GM19099 (cell line): ENCODE measurements around the gene TBC1D4.

Source experiments
- POLR2A ChIP-seq: IDR thresholded peaks from 3 replicates; pipeline ENCODE4 v1.6.1; 2011; ENCODE audit warnings: low read depth; ENCODE audit not compliant: insufficient read length; ENCODE audit errors: extremely low read depth

TBC1D4 gene

DNA sequence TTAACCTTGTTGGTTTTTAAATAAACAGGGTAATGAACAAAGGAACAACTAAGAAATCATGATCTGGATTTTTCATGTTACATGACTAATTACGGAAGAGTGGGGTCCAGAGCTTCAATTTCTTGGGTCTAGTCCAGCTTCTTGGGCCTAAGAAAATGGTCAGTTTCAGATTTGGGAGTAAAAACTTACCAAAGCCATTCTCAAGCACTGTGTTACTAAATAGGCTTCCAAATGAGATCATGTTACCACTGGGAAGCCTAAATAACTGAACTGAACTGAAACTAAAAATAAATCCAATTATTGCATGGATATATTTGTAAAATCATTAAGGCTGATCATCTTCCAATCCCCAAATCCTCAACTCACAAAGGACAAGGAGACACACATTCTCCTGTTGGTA is 13.9 kb downstream of the TBC1D4 start:
- TF ChIP-seq POLR2A: no peak

DNA sequence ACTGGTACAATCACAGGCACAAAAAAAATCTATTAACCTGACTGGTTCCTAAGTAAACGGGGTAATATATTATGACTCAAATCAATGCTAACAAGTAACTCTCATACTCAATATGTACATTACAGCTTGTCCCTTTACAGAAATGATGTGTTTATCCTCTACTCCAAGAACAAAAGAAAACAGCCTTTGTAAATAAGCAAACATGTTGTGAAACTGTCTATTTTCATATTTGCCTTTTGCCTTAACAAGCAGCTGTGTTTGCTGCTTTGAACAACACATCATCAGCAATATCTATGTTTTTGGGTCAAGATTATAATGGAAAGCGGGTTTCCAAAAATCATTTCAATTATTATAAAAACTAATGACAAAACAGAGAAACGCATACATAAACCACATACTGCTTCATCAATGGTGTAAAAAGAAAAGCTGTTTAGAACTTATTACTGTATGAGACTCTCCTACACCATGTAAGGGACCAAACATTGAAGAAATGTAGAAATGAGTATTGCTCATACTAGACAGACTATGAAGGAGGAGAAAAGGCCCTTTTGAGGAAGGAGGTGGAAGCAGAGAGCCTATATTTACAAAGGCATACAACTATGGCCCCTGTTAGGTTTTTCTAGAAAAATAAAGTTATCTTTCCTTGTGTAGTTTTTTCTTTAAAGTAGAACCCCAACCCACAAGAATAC is 14.8 kb downstream of the TBC1D4 start:
- no peak for TF ChIP-seq POLR2A

DNA sequence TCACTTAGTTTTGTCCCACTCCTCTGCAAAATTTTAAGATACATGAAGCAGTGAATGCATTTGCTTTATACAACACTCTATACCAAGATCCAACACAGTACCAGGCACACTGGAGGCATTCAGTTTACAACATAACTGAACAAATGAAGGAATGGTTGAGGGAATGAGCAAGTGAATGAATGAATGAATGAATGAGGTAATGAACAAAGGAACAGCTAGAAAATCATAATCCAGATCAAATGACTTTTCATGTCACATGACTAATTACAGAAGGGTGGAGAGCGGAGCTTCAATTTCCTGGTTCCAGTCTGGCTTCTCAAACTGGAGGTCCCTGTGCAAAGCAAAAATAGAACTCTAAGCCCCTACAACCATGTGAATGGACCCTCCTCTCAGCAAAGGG is 16.7 kb downstream of the TBC1D4 start:
- TF ChIP-seq POLR2A: no peak

DNA sequence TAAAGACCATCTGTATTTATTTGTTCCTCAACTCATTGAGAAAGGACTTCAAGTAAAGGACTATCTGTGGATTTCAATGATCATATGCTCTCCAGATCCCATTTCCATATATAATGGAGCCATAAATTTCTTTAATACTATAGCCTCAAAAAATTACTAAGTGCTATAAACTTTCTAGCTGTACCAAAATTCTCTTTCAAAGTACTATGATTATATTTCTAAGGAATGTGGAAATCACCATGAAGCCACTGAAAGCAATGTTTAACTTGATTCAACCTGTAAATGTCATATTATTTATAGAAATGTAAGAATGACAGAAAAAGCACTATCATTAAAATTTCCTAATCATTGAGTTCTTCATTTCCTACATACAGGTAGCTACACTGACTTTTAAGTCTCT is 20.7 kb downstream of the TBC1D4 start:
- TF ChIP-seq POLR2A: no peak

DNA sequence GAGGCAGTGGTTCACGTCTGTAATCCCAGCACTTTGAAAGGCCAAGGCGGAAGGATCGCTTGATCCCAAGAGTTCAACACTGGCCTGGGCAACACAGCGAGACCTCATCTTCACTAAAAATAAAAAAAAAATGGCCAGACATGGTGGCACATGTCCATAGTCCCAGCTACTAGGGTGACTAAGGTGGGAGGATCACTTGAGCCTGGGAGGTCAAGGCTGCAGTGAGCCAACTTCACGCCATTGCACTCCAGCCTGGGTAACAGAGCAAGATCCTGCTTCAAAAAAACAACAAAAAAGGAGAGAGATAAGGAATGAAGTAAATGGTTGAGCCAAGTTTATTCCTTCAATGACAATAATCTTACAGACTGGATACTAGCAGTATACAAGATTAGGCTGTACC is 21.3 kb downstream of the TBC1D4 start:
- no peak for TF ChIP-seq POLR2A

DNA sequence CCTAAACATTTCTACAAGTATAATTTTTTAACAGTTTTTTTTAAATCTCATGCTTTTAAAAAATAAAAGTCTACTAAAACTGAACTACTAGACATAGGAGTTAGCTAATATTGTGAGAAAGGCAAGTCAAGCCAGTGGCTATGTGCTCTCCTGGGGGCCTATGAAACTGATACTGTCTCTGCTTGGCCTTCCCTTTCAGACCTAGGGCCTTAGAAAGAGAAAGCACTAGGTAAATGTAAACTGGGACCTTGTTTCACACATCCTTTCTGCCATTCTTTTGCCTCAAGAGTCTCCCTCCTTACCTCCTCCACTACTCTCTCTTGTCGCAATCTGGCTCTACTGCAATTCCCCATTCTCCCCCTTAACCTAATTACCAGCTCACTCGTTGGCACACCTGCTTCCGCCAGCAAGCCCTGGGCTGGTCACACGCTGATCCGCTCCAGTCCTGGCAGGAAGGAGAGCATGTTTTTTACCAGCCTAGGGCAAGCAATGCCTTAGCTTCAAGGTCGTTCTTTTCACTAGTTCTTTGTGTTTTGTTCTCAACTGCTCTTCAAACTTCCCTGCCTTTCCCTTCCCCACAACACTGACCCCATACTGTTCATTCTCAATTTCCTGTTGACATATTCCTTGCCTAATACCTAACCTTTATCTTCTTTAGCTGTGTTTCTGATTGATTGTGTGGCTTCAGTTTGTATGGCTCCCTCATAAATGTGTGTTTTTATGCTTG is 23.1 kb downstream of the TBC1D4 start:
- no peak for TF ChIP-seq POLR2A

DNA sequence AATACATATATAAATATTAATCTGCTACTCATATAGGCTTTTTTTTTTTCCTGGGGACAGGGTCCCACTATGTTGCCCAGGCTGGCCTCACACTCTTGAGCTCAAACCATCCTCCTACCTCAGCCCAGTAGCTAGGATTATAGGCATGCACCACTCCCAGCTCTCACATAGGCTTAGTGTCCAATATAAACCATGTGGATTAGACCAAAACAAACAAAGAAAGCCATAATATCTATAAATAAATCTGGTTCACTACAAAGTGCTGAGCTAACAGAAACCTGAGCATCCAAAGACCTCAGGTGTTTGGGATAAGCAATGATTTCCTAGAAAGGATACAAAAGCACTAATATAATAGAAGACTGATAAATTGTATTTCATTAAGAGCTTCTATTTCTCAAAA is 26.0 kb downstream of the TBC1D4 start:
- no peak for TF ChIP-seq POLR2A

DNA sequence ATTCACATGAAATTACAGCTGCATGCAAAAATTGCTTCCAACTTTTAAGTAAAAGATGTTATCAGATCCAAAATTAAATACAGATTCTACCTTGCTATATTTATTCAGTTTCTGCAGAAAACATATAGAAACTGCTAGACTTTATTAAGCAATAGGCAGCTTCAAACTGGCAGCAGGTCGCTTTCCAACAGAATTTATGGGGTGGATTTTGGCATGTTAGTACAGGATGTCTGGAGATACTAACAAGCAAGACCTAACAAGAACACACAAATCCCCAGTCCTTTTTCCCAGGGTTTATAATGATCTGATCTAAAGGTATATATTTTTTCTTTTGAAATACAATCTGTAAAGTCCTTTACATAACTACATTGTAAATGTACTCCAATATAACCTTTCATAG is 27.5 kb downstream of the TBC1D4 start:
- no peak for TF ChIP-seq POLR2A

DNA sequence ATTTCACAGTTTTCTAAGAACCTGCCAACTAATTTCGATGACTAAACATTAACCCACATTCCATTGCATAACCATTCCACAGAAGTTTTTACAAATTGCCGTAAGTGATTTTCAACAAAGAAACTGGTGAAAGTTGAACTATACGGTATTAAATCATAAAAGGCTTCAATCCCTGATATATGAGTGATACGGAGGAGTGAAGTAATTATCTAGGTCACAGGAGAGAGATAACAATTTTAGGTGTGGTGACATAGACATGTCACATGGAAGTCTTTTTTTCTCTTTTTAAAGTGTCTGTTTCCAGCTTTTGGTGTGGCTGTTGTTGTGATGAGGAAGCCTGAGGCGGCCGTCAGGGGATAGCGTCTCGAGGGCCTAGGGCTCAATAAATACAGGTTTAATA is 29.4 kb downstream of the TBC1D4 start:
- TF ChIP-seq POLR2A: no peak

DNA sequence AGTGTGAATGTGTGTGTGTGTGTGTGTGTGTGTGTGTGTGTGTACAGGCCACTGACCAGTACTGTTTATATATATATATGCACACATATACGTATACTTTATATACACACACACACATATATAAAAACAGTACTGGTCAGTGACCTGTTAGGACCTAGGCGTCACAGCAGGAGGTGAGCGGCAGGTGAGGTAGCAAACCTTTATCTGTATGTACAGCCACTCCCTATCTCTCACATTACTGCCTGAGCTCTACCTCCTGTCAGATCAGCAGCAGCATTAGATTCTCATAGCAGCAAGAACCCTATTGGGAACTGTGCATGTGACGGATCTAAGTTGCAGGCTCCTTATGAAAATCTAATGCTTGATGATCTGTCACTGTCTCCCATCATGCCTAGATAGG is 34.5 kb downstream of the TBC1D4 start:
- TF ChIP-seq POLR2A: no peak

DNA sequence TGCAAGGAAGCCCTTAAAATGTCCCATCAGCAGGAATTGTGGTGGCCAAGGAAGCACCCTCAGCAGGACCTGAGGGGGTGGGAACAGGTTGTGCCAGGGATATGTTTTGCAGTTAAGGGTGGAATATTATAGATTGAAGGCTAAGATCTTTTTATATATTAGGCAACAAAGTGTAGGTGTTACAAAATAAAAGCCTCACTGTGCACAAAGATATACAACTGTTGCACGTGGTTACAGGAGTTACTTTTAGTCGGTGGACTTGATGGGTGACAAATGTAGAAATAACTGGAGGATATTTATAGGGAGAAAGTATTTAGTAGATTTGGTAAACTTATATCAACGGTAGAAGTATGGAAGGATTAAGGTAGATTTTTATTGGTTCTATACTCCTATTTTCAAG is 35.1 kb downstream of the TBC1D4 start:
- TF ChIP-seq POLR2A: no peak

DNA sequence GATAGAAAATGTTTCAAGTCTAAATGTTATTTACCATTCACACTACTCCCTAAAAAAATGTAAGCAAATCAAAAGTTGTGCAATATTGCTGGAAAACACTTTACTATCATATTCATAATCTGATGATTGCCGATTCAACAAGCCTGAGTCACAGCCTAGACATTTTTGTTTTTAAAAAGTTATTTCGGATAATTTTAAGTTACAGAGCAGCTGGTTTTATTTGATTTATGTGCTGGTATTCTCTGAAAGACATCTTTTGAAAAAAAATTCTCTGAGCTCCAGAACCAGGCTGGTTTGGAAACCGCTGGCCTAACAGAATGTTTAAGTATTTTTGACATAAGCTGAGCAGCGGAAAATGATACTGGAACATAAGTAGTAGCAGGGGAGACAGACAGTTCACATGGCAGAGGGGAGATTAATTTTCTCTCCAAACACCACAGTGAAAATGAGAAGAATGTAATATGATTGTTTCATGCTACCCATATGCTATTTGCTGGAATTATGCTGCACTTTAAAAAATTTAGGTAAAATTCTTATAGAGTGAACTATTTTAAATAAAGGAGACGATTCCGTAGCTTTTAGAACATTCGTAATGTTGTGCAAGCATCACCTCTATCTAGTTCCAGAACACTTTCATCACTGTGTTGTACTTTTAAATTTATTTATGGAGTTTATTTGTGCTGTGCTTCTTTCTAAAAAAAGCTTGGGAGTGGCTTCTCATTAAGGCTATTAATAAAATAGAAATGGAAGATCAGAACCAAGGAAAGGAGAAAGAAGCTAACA is 36.1 kb downstream of the TBC1D4 start:
- no peak for TF ChIP-seq POLR2A

DNA sequence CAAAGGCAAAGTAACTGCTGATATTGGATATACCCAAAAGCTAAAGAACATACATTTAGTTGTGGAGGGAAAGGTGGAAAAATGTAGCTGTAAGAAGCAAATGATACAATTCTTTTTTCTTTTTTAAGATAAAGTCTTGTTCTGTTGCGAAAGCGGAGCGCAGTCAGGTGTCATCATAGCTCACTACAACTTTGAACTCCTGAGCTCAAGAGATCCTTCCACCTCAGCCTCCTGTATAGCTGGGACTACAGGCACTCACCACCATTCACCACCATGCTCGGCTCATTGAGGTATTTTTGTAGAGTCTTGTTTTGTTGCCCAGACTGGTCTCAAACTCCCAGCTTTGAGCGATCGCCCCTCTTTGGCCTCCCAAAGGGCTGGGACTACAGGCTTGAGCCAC is 38.0 kb downstream of the TBC1D4 start:
- no peak for TF ChIP-seq POLR2A

DNA sequence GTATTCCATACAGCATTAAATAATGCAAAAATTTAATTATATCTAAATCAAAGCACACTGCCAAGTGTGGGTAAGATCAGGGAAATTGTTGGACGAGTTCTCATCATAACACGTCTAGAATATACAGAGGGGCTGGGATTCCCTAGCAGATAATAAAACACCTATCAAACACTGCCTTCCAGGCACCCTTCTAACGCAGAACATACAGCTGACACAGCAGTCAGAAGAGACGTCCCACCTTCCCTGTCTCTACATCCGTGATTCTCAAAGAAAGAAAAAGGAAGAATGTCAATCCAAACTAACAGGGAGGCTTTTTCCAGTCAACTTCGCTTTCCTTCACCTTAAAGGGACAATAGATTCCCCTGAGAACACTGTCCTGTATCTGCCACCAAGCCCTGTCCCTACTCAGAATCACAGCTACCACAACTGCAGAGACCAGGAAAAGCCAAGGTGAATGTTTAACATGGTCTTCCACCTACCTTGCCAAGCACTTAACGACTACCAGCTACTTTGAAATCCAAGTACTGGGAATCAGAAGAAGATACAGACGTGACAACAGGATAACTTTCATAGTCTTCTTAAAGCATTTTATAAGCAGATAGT is 38.5 kb downstream of the TBC1D4 start:
- no peak for TF ChIP-seq POLR2A

DNA sequence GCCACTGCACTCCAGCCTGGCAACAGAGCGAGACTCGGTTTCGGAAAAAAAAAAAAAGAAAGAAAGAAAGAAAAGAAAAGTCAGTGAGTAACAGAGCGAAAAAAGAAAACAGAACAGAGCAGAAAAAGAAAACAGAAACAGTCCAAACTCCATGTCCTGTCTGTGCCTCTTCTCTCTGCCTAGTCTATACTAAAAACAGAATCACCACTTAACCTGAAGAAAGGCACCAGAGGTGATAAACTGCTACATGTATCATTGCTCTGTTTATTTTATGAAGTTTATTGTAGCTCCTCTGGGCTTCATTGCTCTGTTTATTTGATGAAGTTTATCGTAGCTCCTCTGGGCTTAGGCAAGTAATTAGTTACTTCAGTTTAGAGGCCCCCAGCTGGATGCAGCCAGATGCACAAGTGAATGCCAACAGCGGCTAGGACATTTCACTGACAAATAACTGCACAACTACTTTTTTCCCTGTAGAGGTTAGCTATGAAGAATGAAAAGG is 39.2 kb downstream of the TBC1D4 start:
- TF ChIP-seq POLR2A: no peak

DNA sequence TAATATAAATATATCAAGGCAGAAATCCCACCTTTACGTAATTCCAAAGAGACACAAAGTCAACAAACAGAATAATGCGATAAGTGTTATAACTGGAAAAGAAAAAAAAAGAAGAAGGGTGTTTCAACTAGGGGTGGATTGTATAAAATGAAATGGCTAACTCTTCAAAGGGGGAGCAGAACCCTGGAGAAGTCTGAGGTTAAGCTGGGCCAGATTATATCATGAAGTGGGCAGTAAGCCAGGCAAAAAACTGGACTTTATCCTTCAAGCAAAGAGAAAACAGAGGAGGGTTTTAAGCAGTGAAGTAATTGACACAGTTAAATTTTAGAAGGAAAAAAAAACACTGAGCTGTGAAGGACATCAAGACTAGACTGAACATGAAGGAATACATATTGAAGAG is 41.9 kb downstream of the TBC1D4 start:
- no peak for TF ChIP-seq POLR2A
